Measurements from ENCODE around the gene TMEM259. TPM values are rescaled to one million over a fixed set of nuclear protein-coding genes. Genes with fewer than 3 reads are reported as not detected.

Gene TMEM259
- total RNA-seq, 6 experiments from 2014 or later, result 127 to 164 (median 149) TPM

- H3K27ac Mint-ChIP-seq, result no peak overlapping the region
- peaks cover 7% of the 10 kb centered on the region for H3K27me3 Mint-ChIP-seq (ENCODE audit: insufficient read depth)
- no peaks in the 10 kb centered on the region for H3K9me3 Mint-ChIP-seq
- no peak for TF ChIP-seq CTCF (IDR thresholded peaks at IDR 0.05)
- no peak for DNase-seq
- peaks cover 6% of the 10 kb centered on the region for H3K36me3 Mint-ChIP-seq (ENCODE audit: low read depth)
- H3K4me1 Mint-ChIP-seq (ENCODE audit: low read depth), result no peaks in the 10 kb centered on the region
- H3K4me3 Mint-ChIP-seq, result no peak overlapping the region
Measured at GRCh38 chr19:976476-976875, 44.4 kb downstream of the TMEM259 start.

- peaks cover 16% of the 10 kb centered on the region for H3K36me3 Mint-ChIP-seq (ENCODE audit: low read depth)
- DNase-seq, result no peak
- peaks cover 6% of the 10 kb centered on the region for H3K9me3 Mint-ChIP-seq
- H3K27me3 Mint-ChIP-seq (ENCODE audit: insufficient read depth), result no peaks in the 10 kb centered on the region; the same call in none of the 2 replicates
- no peak overlapping the region for H3K27ac Mint-ChIP-seq
- TF ChIP-seq CTCF (IDR thresholded peaks at IDR 0.05), result no peak
- no peak overlapping the region for H3K4me3 Mint-ChIP-seq
- H3K4me1 Mint-ChIP-seq (ENCODE audit: low read depth), result no peaks in the 10 kb centered on the region
Measured at GRCh38 chr19:974564-975257, 46.2 kb downstream of the TMEM259 start.

- DNase-seq, result no peak
- Mint-ChIP-seq H3K36me3 (ENCODE audit: low read depth) (peaks cover 16% of the 10 kb centered on the region), H3K4me3 (no peak overlapping the region), H3K27me3 (ENCODE audit: insufficient read depth) (no peaks in the 10 kb centered on the region; the same call in none of the 2 replicates), H3K9me3 (peaks cover 6% of the 10 kb centered on the region), H3K4me1 (ENCODE audit: low read depth) (no peaks in the 10 kb centered on the region), H3K27ac (no peak overlapping the region)
- TF ChIP-seq CTCF (IDR thresholded peaks at IDR 0.05), result no peak
Measured at GRCh38 chr19:973726-974563, 47.0 kb downstream of the TMEM259 start.

- Mint-ChIP-seq H3K36me3 (ENCODE audit: low read depth) (peaks cover 28% of the 10 kb centered on the region), H3K9me3 (peaks cover 6% of the 10 kb centered on the region), H3K4me1 (ENCODE audit: low read depth) (no peaks in the 10 kb centered on the region), H3K4me3 (no peak overlapping the region), H3K27me3 (ENCODE audit: insufficient read depth) (no peaks in the 10 kb centered on the region; the same call in none of the 2 replicates), H3K27ac (no peak overlapping the region)
- DNase-seq, result no peak
- no peak for TF ChIP-seq CTCF (IDR thresholded peaks at IDR 0.05)
Measured at GRCh38 chr19:972281-972680, 48.6 kb downstream of the TMEM259 start.

GRCh38 chr19:971795-972194 is 49.1 kb downstream of the TMEM259 start:
- peaks cover 33% of the 10 kb centered on the region for H3K36me3 Mint-ChIP-seq (ENCODE audit: low read depth)
- no peak overlapping the region for H3K27ac Mint-ChIP-seq
- no peak for DNase-seq
- H3K4me3 Mint-ChIP-seq, result no peak overlapping the region
- H3K4me1 Mint-ChIP-seq (ENCODE audit: low read depth), result no peaks in the 10 kb centered on the region
- H3K27me3 Mint-ChIP-seq (ENCODE audit: insufficient read depth), result no peaks in the 10 kb centered on the region; the same call in none of the 2 replicates
- TF ChIP-seq CTCF (IDR thresholded peaks at IDR 0.05), result no peak
- peaks cover 6% of the 10 kb centered on the region for H3K9me3 Mint-ChIP-seq
